Subcutaneous abdominal adipose tissue (tissue), 5 donors: ENCODE data around the gene ID2.

Experiments
- H3K27ac ChIP-seq: one replicate; pipeline ENCODE4 v1.7.0; 2013; ENCODE audit warnings: low read depth, mild to moderate bottlenecking, inconsistent platforms, low read length, moderate library complexity
- H3K27me3 ChIP-seq, 5 donors: one replicate each; pipeline ENCODE4 v1.7.0; 2013; ENCODE audit warnings: low read length in 5 of 5, inconsistent platforms in 1 of 5; ENCODE audit not compliant: control insufficient read depth in 5 of 5, insufficient read depth in 4 of 5
- H3K36me3 ChIP-seq, 5 donors: one replicate each; pipeline ENCODE4 v1.7.0; 2013; ENCODE audit warnings: low read length in 5 of 5; ENCODE audit not compliant: control insufficient read depth in 5 of 5, insufficient read depth in 5 of 5
- H3K4me1 ChIP-seq, 5 donors: one replicate each; pipeline ENCODE4 v1.7.0; 2013; ENCODE audit warnings: low read length in 5 of 5, mild to moderate bottlenecking in 3 of 5, moderate library complexity in 1 of 5; ENCODE audit not compliant: control insufficient read depth in 5 of 5, insufficient read depth in 5 of 5
- H3K4me3 ChIP-seq, 5 donors: one replicate each; pipeline ENCODE4 v1.7.0; 2013; ENCODE audit warnings: low read length in 5 of 5, low read depth in 1 of 5
- H3K9ac ChIP-seq, 5 donors: one replicate each; pipeline ENCODE4 v1.7.0; 2013; ENCODE audit warnings: low read length in 5 of 5, mild to moderate bottlenecking in 4 of 5, moderate library complexity in 3 of 5
- H3K9me3 ChIP-seq, 5 donors: one replicate each; pipeline ENCODE4 v1.7.0; 2013; ENCODE audit warnings: low read length in 5 of 5; ENCODE audit not compliant: control insufficient read depth in 5 of 5
- donor health status: healthy.
- donor health status: healthy.
- donor health status: healthy.
- donor health status: healthy.
- donor health status: healthy.

Gene ID2

DNA sequence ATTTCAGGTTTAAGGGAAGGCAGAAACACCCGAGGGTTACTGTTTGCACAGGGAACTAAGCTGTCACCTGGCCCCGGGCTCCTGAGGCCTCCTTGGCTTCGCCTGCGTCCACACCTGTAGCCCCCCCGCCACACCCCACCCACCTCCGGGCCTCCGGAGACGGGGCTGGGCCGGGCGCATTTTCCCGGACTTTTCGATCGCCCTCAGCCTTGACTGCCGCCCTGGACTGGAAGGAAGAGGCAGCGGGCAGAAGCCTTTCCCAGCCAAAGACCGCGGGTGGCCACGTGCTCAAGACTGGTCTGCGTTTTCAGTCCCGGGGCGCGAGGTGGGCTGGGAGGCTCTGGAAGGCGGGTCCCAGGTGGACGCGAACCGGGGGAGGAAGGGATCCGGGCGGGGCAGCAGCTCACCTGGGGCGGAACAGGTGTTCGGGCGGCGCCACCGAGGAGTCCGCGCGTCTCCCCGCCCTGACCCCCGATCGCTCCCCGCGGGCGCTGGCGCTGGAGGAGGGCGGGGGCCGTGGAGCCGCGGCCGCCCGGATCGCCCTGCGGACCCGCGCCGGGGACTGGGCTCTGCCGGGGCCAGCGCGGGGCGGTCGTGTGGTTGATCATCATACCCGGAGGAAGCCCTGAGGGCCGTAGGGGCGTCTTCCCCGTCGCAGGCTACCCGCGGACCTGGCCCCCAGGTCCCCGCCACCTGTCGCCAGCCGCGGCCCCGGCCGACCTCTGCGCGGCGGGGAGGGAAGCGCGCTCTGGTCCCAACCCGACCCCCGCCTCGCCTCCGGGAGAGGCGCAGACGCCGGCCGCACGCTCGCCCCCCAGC is 3.2 kb downstream of the ID2 start:
- Histone ChIP-seq H3K27ac (peak overlapping the region; percentile 88), H3K9ac (peak overlapping the region in 4 of 5 donors; percentile 57 to 81 (median 72)), H3K9me3 (no peaks in the 10 kb centered on the region)

DNA sequence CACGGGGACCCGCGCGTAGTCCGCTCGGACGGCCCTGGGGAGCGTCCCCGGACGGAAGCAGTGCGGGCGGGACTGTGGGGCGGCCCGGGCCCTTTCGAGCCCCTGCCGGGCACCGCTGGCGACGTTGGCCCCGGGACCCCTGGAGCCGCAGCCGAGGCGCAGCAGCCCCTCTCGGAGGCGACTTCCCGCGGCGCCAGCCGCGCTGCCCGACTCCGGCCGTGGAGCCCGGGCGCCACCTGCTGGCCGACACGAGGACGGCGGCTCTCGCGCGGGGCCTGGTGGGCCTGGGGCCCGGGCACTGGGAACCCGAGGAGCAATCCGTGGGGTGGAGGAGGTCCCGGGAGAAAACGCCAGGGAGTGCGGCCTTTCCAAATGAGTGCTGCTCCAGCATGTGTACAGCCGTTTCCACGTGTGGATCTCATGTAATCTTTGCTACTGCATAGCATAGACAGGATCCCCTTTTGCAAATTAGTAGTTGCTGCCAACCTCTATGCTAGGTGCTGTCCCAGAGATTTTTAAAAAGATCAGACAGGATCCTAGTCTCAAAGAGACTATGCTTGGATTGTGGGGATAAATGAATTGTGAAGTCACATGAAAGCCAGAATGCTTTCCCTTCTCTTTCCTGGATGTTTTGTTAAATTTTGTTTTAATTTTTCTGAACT is 4.0 kb downstream of the ID2 start:
- Histone ChIP-seq H3K36me3 (no peaks in the 10 kb centered on the region), H3K9ac (peak overlapping the region in 4 of 5 donors; percentile 52 to 72 (median 56)), H3K4me1 (peaks cover 0 to 40% (median 33%) of the 10 kb centered on the region in 5 donors), H3K27ac (peak overlapping the region; percentile 88), H3K9me3 (no peaks in the 10 kb centered on the region), H3K27me3 (no peaks in the 10 kb centered on the region), H3K4me3 (peak overlapping the region in 4 of 5 donors; percentile 66 to 75 (median 71))

More for the DNA sequence above, 3.2 kb downstream of the ID2 start:
- Histone ChIP-seq H3K36me3 (no peaks in the 10 kb centered on the region), H3K4me3 (peak overlapping the region; percentile 66 to 75 (median 70)), H3K27me3 (no peaks in the 10 kb centered on the region), H3K4me1 (peaks cover 3 to 47% (median 38%) of the 10 kb centered on the region in 5 donors)

DNA sequence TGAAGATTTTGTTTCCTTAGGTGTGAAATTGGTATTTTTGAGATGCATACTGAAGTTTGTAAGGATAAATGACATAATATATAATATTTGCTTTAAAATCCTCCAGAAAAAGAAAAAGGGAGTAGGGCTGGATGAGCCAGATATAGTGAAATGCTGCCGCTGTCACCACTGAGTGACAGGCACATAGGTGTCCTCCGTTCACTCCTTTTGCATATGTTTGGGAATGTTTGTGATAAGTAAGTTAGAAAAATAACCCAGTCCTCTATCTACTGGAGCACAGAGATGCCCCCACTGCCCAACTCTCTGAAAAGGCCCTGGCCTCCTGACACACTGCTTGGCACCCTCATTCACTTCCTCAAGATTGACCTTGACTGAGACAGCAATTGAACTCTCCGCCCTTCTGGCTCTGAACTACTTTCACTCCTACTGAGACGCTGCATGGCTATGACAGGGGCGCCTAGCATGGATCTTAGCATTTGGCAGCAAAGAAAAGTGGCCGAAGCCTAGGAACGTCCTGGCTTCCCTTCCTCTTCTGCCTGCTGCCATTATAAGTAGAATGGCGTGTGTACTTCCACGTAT is 10.1 kb downstream of the ID2 start:
- peaks cover 0 to 6% (median 0%) of the 10 kb centered on the region in 5 donors for H3K27me3 ChIP-seq

DNA sequence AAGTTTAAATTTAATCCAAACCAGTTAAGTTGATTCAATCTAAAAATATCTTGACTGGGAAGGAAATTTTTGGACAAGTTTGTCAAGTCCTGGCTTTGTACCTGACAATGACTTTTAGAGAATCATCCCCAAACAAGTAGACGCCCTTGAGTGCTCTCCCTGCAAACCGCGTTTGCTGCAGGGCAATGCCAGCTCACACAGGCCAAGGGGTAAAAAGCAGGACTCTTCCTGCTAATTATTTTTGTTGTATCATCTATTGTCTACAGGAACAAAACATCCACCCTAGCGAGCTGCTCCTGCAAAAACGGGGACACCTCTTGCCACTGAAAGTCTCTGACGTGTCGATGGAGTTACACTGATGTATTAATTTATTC is 10.9 kb downstream of the ID2 start:
- Histone ChIP-seq H3K27me3 (peaks cover 0 to 6% (median 0%) of the 10 kb centered on the region in 5 donors), H3K36me3 (no peaks in the 10 kb centered on the region), H3K9me3 (peaks cover 0 to 2% (median 0%) of the 10 kb centered on the region in 5 donors), H3K4me3 (peak overlapping the region in 1 of 5 donors; percentile 59), H3K4me1 (peaks cover 0 to 17% (median 13%) of the 10 kb centered on the region in 5 donors), H3K27ac (no peak overlapping the region), H3K9ac (no peak overlapping the region)

More for the DNA sequence above, 10.1 kb downstream of the ID2 start:
- Histone ChIP-seq H3K9ac (no peak overlapping the region), H3K27ac (no peak overlapping the region), H3K36me3 (no peaks in the 10 kb centered on the region), H3K4me1 (peaks cover 0 to 20% (median 13%) of the 10 kb centered on the region in 5 donors), H3K4me3 (no peak overlapping the region), H3K9me3 (no peaks in the 10 kb centered on the region)

DNA sequence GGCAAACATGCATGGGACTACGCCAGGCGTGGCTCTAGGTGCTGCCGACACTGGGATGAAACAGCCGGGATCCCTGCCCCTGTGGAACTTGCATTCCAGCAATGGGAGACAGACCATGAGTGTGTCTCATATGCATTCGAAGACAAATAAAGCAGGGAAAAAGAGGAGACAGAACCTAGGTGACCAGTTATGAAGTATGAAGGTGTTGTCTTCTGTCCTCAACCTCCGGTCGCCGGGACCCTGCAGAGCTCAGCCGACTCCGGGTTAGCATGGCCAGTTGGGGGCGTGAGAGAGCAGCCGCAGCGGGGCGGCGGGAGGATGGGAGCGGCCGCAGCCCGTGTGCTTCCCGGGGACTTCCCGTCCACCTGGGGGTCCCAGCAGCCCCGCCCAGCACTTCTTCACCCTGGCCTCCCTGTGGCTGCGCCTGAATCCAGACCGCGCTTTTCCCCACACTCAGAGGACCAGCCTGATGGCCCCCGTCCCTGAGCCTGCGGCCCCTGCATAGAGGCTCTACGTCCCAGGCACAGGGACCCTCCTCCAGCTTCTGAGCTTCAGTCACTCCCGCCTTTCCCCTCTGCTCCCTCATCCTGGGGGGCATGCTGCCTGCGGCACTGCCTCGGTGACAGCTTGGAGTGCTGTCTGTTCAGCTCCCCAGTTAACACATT is 11.4 kb downstream of the ID2 start:
- Histone ChIP-seq H3K27me3 (peaks cover 0 to 6% (median 0%) of the 10 kb centered on the region in 5 donors), H3K27ac (no peak overlapping the region), H3K36me3 (no peaks in the 10 kb centered on the region), H3K9me3 (peaks cover 0 to 2% (median 0%) of the 10 kb centered on the region in 5 donors), H3K9ac (no peak overlapping the region), H3K4me1 (peaks cover 0 to 17% (median 13%) of the 10 kb centered on the region in 5 donors), H3K4me3 (peak overlapping the region in 3 of 5 donors; percentile 2 to 59 (median 4))

DNA sequence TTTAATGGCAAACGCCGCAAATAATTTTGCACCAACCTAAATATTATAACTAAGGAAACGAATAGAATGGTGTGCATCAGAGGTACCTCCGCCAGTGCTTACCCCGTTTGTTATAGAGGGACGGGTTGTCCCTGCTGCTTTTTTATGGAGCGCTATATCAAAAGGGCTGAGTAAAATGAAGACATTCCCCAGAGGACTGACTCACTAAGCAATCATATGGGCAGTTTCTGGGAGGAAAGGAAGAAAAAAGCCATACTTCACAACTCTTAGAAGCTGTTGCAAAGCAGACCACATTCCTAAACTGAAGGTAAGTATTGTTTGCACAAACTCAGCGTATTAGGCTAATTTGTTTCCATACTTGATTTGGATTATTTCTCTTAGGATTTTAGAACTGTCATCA is 12.9 kb downstream of the ID2 start:
- Histone ChIP-seq H3K4me1 (peaks cover 0 to 17% (median 13%) of the 10 kb centered on the region in 5 donors), H3K27ac (no peak overlapping the region), H3K9me3 (peaks cover 0 to 4% (median 0%) of the 10 kb centered on the region in 5 donors), H3K27me3 (peaks cover 0 to 6% (median 0%) of the 10 kb centered on the region in 5 donors), H3K36me3 (no peaks in the 10 kb centered on the region), H3K9ac (no peak overlapping the region), H3K4me3 (no peak overlapping the region)

DNA sequence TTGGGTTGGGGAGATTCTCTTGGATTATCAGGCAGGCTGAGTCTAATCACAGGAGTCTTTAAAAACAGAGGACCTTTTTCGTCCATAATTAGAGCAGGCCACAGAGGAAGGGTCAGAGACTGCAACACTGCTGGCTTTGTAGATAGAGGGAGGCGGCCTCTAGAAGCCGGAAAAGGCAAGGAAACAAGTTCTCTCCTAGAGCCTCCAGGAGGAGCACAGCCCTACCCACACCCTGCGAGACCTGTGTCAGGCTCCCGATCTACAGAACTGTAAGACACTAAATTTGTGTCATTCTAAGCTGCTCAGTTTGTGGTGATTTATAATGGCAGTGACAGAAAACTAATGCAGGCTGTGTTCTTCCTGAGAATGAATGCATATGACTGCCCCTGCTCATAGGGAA is 15.3 kb downstream of the ID2 start:
- Histone ChIP-seq H3K9ac (no peak overlapping the region), H3K4me3 (no peak overlapping the region), H3K4me1 (peaks cover 0 to 14% (median 11%) of the 10 kb centered on the region in 5 donors), H3K27me3 (peaks cover 0 to 6% (median 0%) of the 10 kb centered on the region in 5 donors), H3K36me3 (no peaks in the 10 kb centered on the region), H3K27ac (no peak overlapping the region), H3K9me3 (peaks cover 0 to 4% (median 0%) of the 10 kb centered on the region in 5 donors)

DNA sequence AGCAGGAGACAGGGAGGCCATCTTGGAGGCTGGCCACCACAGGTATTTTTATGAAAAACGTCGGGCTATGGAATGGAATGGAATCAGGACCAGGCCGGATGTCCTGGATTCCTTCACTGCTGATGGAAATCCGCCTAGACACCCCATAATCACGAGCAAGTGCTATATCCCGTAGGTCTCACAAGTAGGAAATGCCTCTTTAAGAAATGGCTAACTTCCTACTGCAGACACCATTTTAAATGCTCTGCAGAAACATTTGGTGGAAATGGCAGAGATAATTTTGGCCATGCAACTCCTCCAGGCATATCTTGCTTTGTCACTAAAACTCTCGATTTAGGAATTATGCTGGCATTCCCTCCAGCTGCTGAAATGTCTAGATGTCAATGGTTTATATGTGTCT is 18.0 kb downstream of the ID2 start:
- no peaks in the 10 kb centered on the region for H3K27me3 ChIP-seq
- peaks cover 0 to 4% (median 0%) of the 10 kb centered on the region in 5 donors for H3K9me3 ChIP-seq
- no peaks in the 10 kb centered on the region for H3K36me3 ChIP-seq
- H3K4me3 ChIP-seq, result no peak overlapping the region
- H3K4me1 ChIP-seq, result no peaks in the 10 kb centered on the region
- H3K9ac ChIP-seq, result no peak overlapping the region
- H3K27ac ChIP-seq, result no peak overlapping the region

DNA sequence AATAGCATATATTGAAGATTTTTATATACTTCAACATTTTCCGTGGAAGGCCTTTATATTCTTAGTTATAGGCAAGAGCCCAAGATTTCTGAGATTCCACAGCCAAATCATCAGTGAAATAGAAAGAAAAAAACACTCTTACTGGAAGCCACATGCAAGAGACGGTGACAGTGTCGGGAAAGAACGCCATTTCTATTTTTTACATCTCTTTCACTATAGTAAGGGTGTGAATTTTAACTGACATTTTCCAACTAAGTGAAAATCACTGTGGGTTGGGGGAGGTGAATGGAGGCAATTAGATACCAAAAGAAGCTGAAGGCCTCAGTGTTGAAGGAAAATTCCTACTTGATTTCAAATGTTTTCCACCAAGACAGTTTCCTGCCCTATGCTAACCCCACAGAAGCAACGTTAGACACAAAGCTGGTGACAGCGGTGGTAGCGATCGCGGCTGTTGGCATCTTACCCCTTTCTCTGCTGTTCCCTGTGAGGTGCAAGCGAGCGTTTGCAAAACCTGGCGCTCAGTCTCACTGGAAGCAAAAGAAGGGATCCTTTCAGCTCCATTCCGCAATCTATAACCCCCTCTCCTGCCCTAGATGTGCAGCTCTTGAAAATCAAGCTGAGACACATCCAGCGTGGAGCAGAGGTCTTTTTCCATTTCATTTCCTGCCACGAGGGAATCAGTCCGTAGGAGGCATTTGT is 20.0 kb downstream of the ID2 start:
- peaks cover 0 to 4% (median 0%) of the 10 kb centered on the region in 5 donors for H3K9me3 ChIP-seq
- no peaks in the 10 kb centered on the region for H3K4me1 ChIP-seq
- no peak overlapping the region for H3K4me3 ChIP-seq
- H3K27ac ChIP-seq, result no peak overlapping the region
- H3K27me3 ChIP-seq, result no peaks in the 10 kb centered on the region
- H3K36me3 ChIP-seq, result no peaks in the 10 kb centered on the region
- no peak overlapping the region for H3K9ac ChIP-seq
